Mesenchymal stem cell (in vitro differentiated cells and primary cell): ENCODE results near the gene ZC3H7A.

Source experiments
- DNase-seq: peaks from one replicate; pipeline ENCODE4 v3.0.0-alpha.2; 2013
- H2AFZ ChIP-seq: one replicate; pipeline ENCODE4 v1.6.1; 2013; ENCODE audit warnings: low read depth, mild to moderate bottlenecking, control low read depth, inconsistent platforms, low read length, moderate library complexity
- H2AK5ac ChIP-seq: 2 replicates; pipeline ENCODE4 v1.6.1; 2013; ENCODE audit warnings: low read length, moderate library complexity, mild to moderate bottlenecking, inconsistent platforms; ENCODE audit not compliant: severe bottlenecking
- H2BK120ac ChIP-seq: one replicate; pipeline ENCODE4 v1.6.1; 2013; ENCODE audit warnings: low read depth, mild to moderate bottlenecking, inconsistent platforms, low read length, moderate library complexity
- H2BK12ac ChIP-seq, 2 experiments: one replicate each; pipeline ENCODE4 v1.6.1; 2013; ENCODE audit warnings: inconsistent platforms in 2 of 2, low read length in 2 of 2, mild to moderate bottlenecking in 2 of 2, moderate library complexity in 2 of 2, control low read depth in 1 of 2
- H2BK15ac ChIP-seq: one replicate; pipeline ENCODE4 v1.6.1; 2013; ENCODE audit warnings: mild to moderate bottlenecking, low read depth, inconsistent platforms; ENCODE audit not compliant: poor library complexity, severe bottlenecking
- H2BK5ac ChIP-seq: 2 replicates; pipeline ENCODE4 v1.6.1; 2013; ENCODE audit warnings: low read depth, mild to moderate bottlenecking, low read length, control low read depth, inconsistent platforms; ENCODE audit not compliant: poor library complexity, severe bottlenecking
- H3K14ac ChIP-seq, 2 experiments: one replicate each; pipeline ENCODE4 v1.6.1; 2013; ENCODE audit warnings: inconsistent platforms in 2 of 2, low read length in 2 of 2, control low read depth in 1 of 2, mild to moderate bottlenecking in 1 of 2, moderate library complexity in 1 of 2
- H3K18ac ChIP-seq, 2 experiments: one replicate each; pipeline ENCODE4 v1.6.1; 2013; ENCODE audit warnings: inconsistent platforms in 2 of 2, low read length in 2 of 2, control low read depth in 1 of 2, low read depth in 1 of 2, mild to moderate bottlenecking in 1 of 2
- H3K23ac ChIP-seq, 2 experiments: one replicate each; pipeline ENCODE4 v1.6.1; 2013; ENCODE audit warnings: inconsistent platforms in 2 of 2, low read length in 2 of 2, mild to moderate bottlenecking in 2 of 2, moderate library complexity in 2 of 2, control low read depth in 1 of 2
- H3K27ac ChIP-seq: 2 replicates; pipeline ENCODE4 v1.5.1; 2013; ENCODE audit warnings: mild to moderate bottlenecking, moderate library complexity, low read length, control low read depth, inconsistent platforms; ENCODE audit not compliant: poor library complexity, severe bottlenecking
- H3K27me3 ChIP-seq, 2 experiments: 2 replicates each; pipeline versions ENCODE4 v1.6.1 to v1.7.0; 2013; ENCODE audit warnings: low read length in 2 of 2, mild to moderate bottlenecking in 2 of 2, moderate library complexity in 2 of 2, control low read depth in 1 of 2, inconsistent platforms in 1 of 2; ENCODE audit not compliant: control insufficient read depth in 1 of 2, insufficient read depth in 1 of 2
- H3K36me3 ChIP-seq, 2 experiments: 2 replicates each; pipeline versions ENCODE4 v1.6.1 to v1.7.0; 2013; ENCODE audit warnings: low read length in 2 of 2, control low read depth in 1 of 2, inconsistent platforms in 1 of 2, low read depth in 1 of 2, mild to moderate bottlenecking in 1 of 2; ENCODE audit not compliant: insufficient read depth in 2 of 2, control insufficient read depth in 1 of 2
- H3K4ac ChIP-seq, 2 experiments: one replicate each; pipeline ENCODE4 v1.6.1; 2013; ENCODE audit warnings: inconsistent platforms in 2 of 2, low read length in 2 of 2, mild to moderate bottlenecking in 2 of 2, moderate library complexity in 2 of 2, control low read depth in 1 of 2, low read depth in 1 of 2
- H3K4me1 ChIP-seq: 2 replicates; pipeline ENCODE4 v1.6.1; 2013; ENCODE audit warnings: low read depth, low read length, control low read depth; ENCODE audit not compliant: control insufficient read depth, insufficient read depth
- H3K4me2 ChIP-seq: 2 replicates; pipeline ENCODE4 v1.6.1; 2013; ENCODE audit warnings: low read length, mild to moderate bottlenecking, inconsistent platforms; ENCODE audit not compliant: poor library complexity, severe bottlenecking
- H3K4me3 ChIP-seq, 2 experiments: 2 replicates each; pipeline versions ENCODE4 v1.5.1 to v1.7.0; 2013; ENCODE audit warnings: low read length in 2 of 2, mild to moderate bottlenecking in 2 of 2, control low read depth in 1 of 2, low read depth in 1 of 2; ENCODE audit not compliant: insufficient read depth in 1 of 2
- H3K79me1 ChIP-seq: replicated peaks from 2 replicates; pipeline ENCODE4 v1.6.1; 2013; ENCODE audit warnings: mild to moderate bottlenecking, control low read depth, low read length, inconsistent platforms; ENCODE audit not compliant: poor library complexity, severe bottlenecking
- H3K9ac ChIP-seq: 2 replicates; pipeline ENCODE4 v1.7.0; 2013; ENCODE audit warnings: mild to moderate bottlenecking, low read length, moderate library complexity
- H3K9me3 ChIP-seq: 2 replicates; pipeline ENCODE4 v1.7.0; 2013; ENCODE audit warnings: mild to moderate bottlenecking, low read length; ENCODE audit not compliant: control insufficient read depth
- H4K8ac ChIP-seq: one replicate; pipeline ENCODE4 v1.6.1; 2013; ENCODE audit warnings: inconsistent platforms, mild to moderate bottlenecking, low read length, moderate library complexity
- H4K91ac ChIP-seq: one replicate; pipeline ENCODE4 v1.6.1; 2013; ENCODE audit warnings: mild to moderate bottlenecking, low read length, inconsistent platforms
- WGBS: methylation state at CpG from one replicate; pipeline ENCODE4 v1.1.7; 2013; ENCODE audit warnings: mixed read lengths; 5-methylcytosine and 5-hydroxymethylcytosine counted together

ZC3H7A gene

GRCh38 chr16:11719171-11719570 is 77.9 kb downstream of the ZC3H7A start:
- Histone ChIP-seq H3K9ac (no peak overlapping the region), H3K36me3 (peaks cover 18 to 66% of the 10 kb centered on the region in 2 experiments)
- no peak for DNase-seq

GRCh38 chr16:11717811-11718210 is 79.2 kb downstream of the ZC3H7A start:
- H3K4me1 ChIP-seq = peaks cover 4% of the 10 kb centered on the region
- no peak overlapping the region for H3K4me2 ChIP-seq
- no peak overlapping the region for H2BK120ac ChIP-seq
- H3K36me3 ChIP-seq = peaks cover 18 to 63% of the 10 kb centered on the region in 2 experiments
- no peak overlapping the region for H3K18ac ChIP-seq
- peaks cover 21% of the 10 kb centered on the region for H3K79me1 ChIP-seq
- no peak overlapping the region for H2AK5ac ChIP-seq
- no peak overlapping the region for H3K9ac ChIP-seq
- H3K4ac ChIP-seq = no peak overlapping the region
- no peak overlapping the region for H4K8ac ChIP-seq
- no peak overlapping the region for H2BK5ac ChIP-seq
- H3K9me3 ChIP-seq = no peaks in the 10 kb centered on the region
- no peak overlapping the region for H3K14ac ChIP-seq
- no peaks in the 10 kb centered on the region for H3K27me3 ChIP-seq
- H3K27ac ChIP-seq = no peak overlapping the region
- H3K4me3 ChIP-seq = no peak overlapping the region
- no peak overlapping the region for H2AFZ ChIP-seq
- no peak overlapping the region for H2BK12ac ChIP-seq
- WGBS = 64% methylated on average over 4 of the region's 5 CpGs
- no peak for DNase-seq
- H2BK15ac ChIP-seq = no peak overlapping the region
- H4K91ac ChIP-seq = no peak overlapping the region
- H3K23ac ChIP-seq = no peak overlapping the region

More at GRCh38 chr16:11719171-11719570, 77.9 kb downstream of the ZC3H7A start:
- Histone ChIP-seq H2AFZ (no peak overlapping the region), H3K4me3 (no peak overlapping the region), H2BK5ac (no peak overlapping the region), H3K9me3 (no peaks in the 10 kb centered on the region), H3K4me2 (no peak overlapping the region), H2BK120ac (no peak overlapping the region), H3K27me3 (no peaks in the 10 kb centered on the region), H4K8ac (no peak overlapping the region), H3K14ac (no peak overlapping the region), H2BK12ac (no peak overlapping the region), H3K4ac (no peak overlapping the region), H2BK15ac (no peak overlapping the region), H3K23ac (no peak overlapping the region), H4K91ac (no peak overlapping the region), H3K79me1 (peaks cover 18% of the 10 kb centered on the region), H3K18ac (no peak overlapping the region), H2AK5ac (no peak overlapping the region), H3K4me1 (peaks cover 4% of the 10 kb centered on the region), H3K27ac (no peak overlapping the region)

- H3K36me3 ChIP-seq = peaks cover 21 to 62% of the 10 kb centered on the region in 2 experiments
- H2AK5ac ChIP-seq = no peak overlapping the region
- H3K4me2 ChIP-seq = no peak overlapping the region
- H4K8ac ChIP-seq = no peak overlapping the region
- H3K4me1 ChIP-seq = peaks cover 4% of the 10 kb centered on the region
- H2BK5ac ChIP-seq = no peak overlapping the region
- no peak overlapping the region for H3K18ac ChIP-seq
- H3K4ac ChIP-seq = no peak overlapping the region
- H3K9ac ChIP-seq = peak overlapping the region; percentile 37
- no peak for DNase-seq
- H2AFZ ChIP-seq = no peak overlapping the region
- no peak overlapping the region for H2BK120ac ChIP-seq
- no peak overlapping the region for H3K27ac ChIP-seq
- H4K91ac ChIP-seq = no peak overlapping the region
- no peaks in the 10 kb centered on the region for H3K9me3 ChIP-seq
- H2BK12ac ChIP-seq = no peak overlapping the region
- H3K23ac ChIP-seq = no peak overlapping the region
- no peaks in the 10 kb centered on the region for H3K27me3 ChIP-seq
- H3K14ac ChIP-seq = no peak overlapping the region
- no peak overlapping the region for H3K4me3 ChIP-seq
- H3K79me1 ChIP-seq = peaks cover 23% of the 10 kb centered on the region
- no peak overlapping the region for H2BK15ac ChIP-seq
Observed at GRCh38 chr16:11716336-11716735, 80.7 kb downstream of the ZC3H7A start.

- Histone ChIP-seq H3K18ac (no peak overlapping the region), H3K4ac (no peak overlapping the region), H3K9ac (no peak overlapping the region), H4K8ac (no peak overlapping the region), H2BK120ac (no peak overlapping the region), H3K36me3 (peaks cover 14 to 65% of the 10 kb centered on the region in 2 experiments), H2AK5ac (no peak overlapping the region), H3K27ac (no peak overlapping the region), H3K4me3 (no peak overlapping the region), H3K23ac (no peak overlapping the region), H2BK15ac (no peak overlapping the region), H2BK12ac (no peak overlapping the region), H3K9me3 (no peaks in the 10 kb centered on the region), H3K14ac (no peak overlapping the region), H4K91ac (no peak overlapping the region), H2BK5ac (no peak overlapping the region), H3K4me1 (peaks cover 5% of the 10 kb centered on the region), H3K27me3 (no peaks in the 10 kb centered on the region), H3K79me1 (peaks cover 23% of the 10 kb centered on the region), H2AFZ (no peak overlapping the region), H3K4me2 (no peak overlapping the region)
- no peak for DNase-seq
- 97% methylated on average over 5 of the region's 8 CpGs for WGBS
Observed at GRCh38 chr16:11715246-11715947, 81.7 kb downstream of the ZC3H7A start.
